PC-9 (cell line): ENCODE measurements around the gene MRPL48.

ENCODE experiments used
- EZH2 ChIP-seq: fragments of 200-600 bp; sonication (generic); IDR thresholded peaks from 2 replicates; pipeline ENCODE4 v1.8.0; 2017; ENCODE audit warnings: antibody characterized with exemption, low read depth
- TF ChIP-seq, protein P1 (sequence below): fragments of 200-600 bp; sonication (generic); conservative IDR thresholded peaks from 2 replicates; pipeline ENCODE4 v1.6.1; 2017; ENCODE audit warnings: mixed run types, antibody characterized with exemption, mild to moderate bottlenecking, moderate library complexity

DNA sequence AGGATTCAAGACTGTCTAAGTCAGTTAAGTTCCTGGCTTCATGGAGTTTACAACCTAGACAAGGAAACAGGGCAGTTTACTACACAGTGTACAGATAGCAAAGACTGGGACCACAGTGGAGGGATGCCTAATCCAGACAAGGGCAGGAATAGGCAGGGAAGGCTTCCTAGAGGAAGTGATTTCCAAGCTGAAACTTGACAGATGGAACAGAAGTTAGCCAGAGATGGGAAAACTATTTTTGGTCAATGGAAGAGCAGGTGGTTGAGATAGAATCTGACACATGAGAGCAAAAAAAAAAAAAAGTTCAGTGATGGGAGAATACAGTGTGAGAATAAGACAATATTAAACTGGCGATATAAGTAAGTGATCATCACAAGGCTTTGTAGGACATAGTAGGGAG lies 87.7 kb downstream of the MRPL48 start:
- TF ChIP-seq, protein P1, sequence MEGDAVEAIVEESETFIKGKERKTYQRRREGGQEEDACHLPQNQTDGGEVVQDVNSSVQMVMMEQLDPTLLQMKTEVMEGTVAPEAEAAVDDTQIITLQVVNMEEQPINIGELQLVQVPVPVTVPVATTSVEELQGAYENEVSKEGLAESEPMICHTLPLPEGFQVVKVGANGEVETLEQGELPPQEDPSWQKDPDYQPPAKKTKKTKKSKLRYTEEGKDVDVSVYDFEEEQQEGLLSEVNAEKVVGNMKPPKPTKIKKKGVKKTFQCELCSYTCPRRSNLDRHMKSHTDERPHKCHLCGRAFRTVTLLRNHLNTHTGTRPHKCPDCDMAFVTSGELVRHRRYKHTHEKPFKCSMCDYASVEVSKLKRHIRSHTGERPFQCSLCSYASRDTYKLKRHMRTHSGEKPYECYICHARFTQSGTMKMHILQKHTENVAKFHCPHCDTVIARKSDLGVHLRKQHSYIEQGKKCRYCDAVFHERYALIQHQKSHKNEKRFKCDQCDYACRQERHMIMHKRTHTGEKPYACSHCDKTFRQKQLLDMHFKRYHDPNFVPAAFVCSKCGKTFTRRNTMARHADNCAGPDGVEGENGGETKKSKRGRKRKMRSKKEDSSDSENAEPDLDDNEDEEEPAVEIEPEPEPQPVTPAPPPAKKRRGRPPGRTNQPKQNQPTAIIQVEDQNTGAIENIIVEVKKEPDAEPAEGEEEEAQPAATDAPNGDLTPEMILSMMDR, result no peak
- no peak for TF ChIP-seq EZH2
